IPS-20b (cell line): ENCODE measurements around the gene SLC7A8.

Experiments used
- H3K27ac ChIP-seq: one replicate; pipeline ENCODE4 v1.5.1; 2013; ENCODE audit warnings: low read length
- H3K27me3 ChIP-seq: 2 replicates; pipeline ENCODE4 v1.6.1; 2013; ENCODE audit warnings: mild to moderate bottlenecking, low read length, inconsistent platforms; ENCODE audit not compliant: insufficient read depth
- H3K36me3 ChIP-seq: 2 replicates; pipeline ENCODE4 v1.6.1; 2013; ENCODE audit warnings: low read depth, mild to moderate bottlenecking, inconsistent platforms, low read length, moderate library complexity; ENCODE audit not compliant: insufficient read depth
- H3K4me1 ChIP-seq: 2 replicates; pipeline ENCODE4 v1.6.1; 2013; ENCODE audit warnings: mild to moderate bottlenecking, control low read depth, inconsistent platforms, low read length, moderate library complexity; ENCODE audit not compliant: insufficient read depth
- H3K4me3 ChIP-seq: 2 replicates; pipeline ENCODE4 v1.5.1; 2013; ENCODE audit warnings: mild to moderate bottlenecking, low read length, inconsistent platforms
- H3K9ac ChIP-seq: 2 replicates; pipeline ENCODE4 v1.6.1; 2013; ENCODE audit warnings: low read depth, mild to moderate bottlenecking, inconsistent platforms, low read length, moderate library complexity
- H3K9me3 ChIP-seq: 2 replicates; pipeline ENCODE4 v1.6.1; 2013; ENCODE audit warnings: mild to moderate bottlenecking, low read depth, low read length, inconsistent platforms; ENCODE audit not compliant: insufficient read depth

The SLC7A8 gene

GRCh38 chr14:23181946-23182345 is 1.5 kb downstream of the SLC7A8 start:
- H3K27ac ChIP-seq, result peak overlapping the region; percentile 6
- peaks cover 10% of the 10 kb centered on the region; the same call in 1 of the 2 replicates for H3K4me1 ChIP-seq
- peak overlapping the region; percentile 84 for H3K4me3 ChIP-seq
- H3K9ac ChIP-seq, result peak overlapping the region; percentile 78; the same call in 1 of the 2 replicates
- H3K36me3 ChIP-seq, result peaks cover 9% of the 10 kb centered on the region; the same call in 1 of the 2 replicates
- no peaks in the 10 kb centered on the region for H3K9me3 ChIP-seq
- H3K27me3 ChIP-seq, result no peaks in the 10 kb centered on the region

- Histone ChIP-seq H3K9me3 (no peaks in the 10 kb centered on the region), H3K36me3 (peaks cover 9% of the 10 kb centered on the region; the same call in 1 of the 2 replicates), H3K9ac (peak overlapping the region; percentile 78; the same call in 1 of the 2 replicates), H3K27me3 (no peaks in the 10 kb centered on the region), H3K27ac (no peak overlapping the region), H3K4me1 (peaks cover 10% of the 10 kb centered on the region; the same call in 1 of the 2 replicates), H3K4me3 (peak overlapping the region; percentile 84)
Measured at GRCh38 chr14:23181453-23181852, 2.0 kb downstream of the SLC7A8 start.

GRCh38 chr14:23177181-23177580 is 6.3 kb downstream of the SLC7A8 start:
- H3K9me3 ChIP-seq, result no peaks in the 10 kb centered on the region
- peaks cover 29% of the 10 kb centered on the region; the same call in 1 of the 2 replicates for H3K36me3 ChIP-seq
- H3K27me3 ChIP-seq, result no peaks in the 10 kb centered on the region
- H3K9ac ChIP-seq, result no peak overlapping the region
- no peak overlapping the region for H3K4me3 ChIP-seq
- no peak overlapping the region for H3K27ac ChIP-seq
- H3K4me1 ChIP-seq, result peaks cover 21% of the 10 kb centered on the region; the same call in 1 of the 2 replicates

DNA sequence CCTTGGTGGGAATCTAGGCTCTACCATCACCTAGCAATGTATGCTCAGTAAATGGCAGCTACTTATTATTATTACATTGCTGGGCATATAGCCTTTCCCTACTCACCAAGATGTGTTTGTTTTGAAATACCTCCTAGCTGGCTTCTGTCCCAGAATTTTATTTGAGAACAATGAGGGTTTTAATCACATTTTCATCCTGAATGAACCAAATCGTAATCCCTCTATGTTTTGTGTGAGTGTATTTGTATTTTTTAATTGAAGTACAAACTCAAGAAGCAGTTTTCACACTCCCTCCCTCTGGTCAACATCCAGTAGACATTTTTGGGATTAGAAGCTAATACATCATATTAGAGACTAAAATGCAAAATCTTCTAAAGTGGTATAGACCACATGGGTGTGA is 7.6 kb downstream of the SLC7A8 start:
- no peaks in the 10 kb centered on the region for H3K27me3 ChIP-seq
- no peak overlapping the region for H3K4me3 ChIP-seq
- H3K27ac ChIP-seq, result no peak overlapping the region
- no peak overlapping the region for H3K9ac ChIP-seq
- H3K36me3 ChIP-seq, result peaks cover 40% of the 10 kb centered on the region
- H3K9me3 ChIP-seq, result no peaks in the 10 kb centered on the region
- H3K4me1 ChIP-seq, result peaks cover 18% of the 10 kb centered on the region; the same call in 1 of the 2 replicates

DNA sequence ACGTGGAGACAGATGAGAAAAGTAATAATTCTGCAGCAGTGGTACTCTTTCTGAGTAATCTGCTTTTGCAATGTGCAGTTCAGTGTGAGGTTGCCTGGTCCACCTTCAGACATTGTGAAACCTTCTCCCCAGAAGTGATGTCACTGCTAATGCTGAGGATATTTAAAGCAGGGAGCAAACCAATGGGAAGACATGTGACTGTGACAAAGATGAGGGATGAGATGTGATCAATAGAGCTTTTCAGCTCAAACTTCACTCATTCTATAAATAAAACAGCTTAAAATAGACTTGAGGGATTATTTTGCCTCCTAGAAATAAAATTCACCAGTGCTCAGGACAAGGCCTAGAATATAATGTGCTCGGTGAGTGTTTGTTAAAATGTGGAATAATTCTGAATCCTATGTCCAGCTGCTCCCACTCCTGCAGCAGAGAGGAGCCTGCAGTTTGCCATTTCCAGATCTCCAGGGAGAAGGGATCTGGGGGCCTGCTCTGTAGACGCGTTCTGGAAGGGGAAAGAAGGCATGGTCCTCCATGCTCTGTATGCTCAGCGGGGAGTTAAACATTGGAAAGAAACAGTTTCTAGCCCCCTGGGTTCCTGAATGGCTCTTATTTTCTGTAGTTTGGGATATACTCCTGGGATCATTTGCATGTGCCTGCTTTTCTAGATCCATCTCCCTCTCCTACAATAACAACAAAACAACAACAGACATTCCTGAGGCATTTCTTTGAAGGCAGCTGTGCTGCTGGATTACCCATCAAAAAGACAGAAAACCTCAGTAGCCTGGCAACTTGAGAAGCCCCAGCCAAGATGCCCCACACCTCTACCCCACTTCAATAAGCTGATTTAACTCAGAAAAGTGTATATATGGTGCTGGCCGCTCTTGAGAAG is 8.9 kb downstream of the SLC7A8 start:
- Histone ChIP-seq H3K27me3 (no peaks in the 10 kb centered on the region), H3K9ac (no peak overlapping the region), H3K27ac (no peak overlapping the region), H3K4me3 (no peak overlapping the region), H3K4me1 (peaks cover 18% of the 10 kb centered on the region; the same call in 1 of the 2 replicates), H3K9me3 (no peaks in the 10 kb centered on the region), H3K36me3 (peaks cover 49% of the 10 kb centered on the region)

GRCh38 chr14:23173796-23174195 is 9.7 kb downstream of the SLC7A8 start:
- Histone ChIP-seq H3K36me3 (peaks cover 51% of the 10 kb centered on the region), H3K27me3 (no peaks in the 10 kb centered on the region), H3K9ac (no peak overlapping the region), H3K4me3 (no peak overlapping the region), H3K4me1 (peaks cover 18% of the 10 kb centered on the region; the same call in 1 of the 2 replicates), H3K9me3 (no peaks in the 10 kb centered on the region), H3K27ac (no peak overlapping the region)

DNA sequence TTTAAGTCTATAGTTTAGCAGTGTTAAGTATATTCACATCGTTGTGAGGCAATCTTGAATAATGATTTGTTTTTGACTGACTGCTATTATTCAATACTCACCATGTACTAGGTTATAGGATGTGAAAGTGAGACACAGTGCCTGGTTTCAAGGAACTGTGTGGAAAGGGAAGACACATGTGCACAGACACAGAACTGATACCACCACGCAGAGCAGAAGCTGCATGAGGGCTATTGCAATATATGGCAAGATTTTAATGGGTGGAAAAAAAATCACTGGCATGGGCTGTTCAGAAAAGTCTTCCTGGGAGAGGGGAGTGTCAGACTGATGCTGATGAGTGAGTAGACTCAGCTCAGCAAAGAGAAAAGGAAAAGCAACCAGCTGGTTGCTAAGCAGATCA is 10.4 kb downstream of the SLC7A8 start:
- H3K36me3 ChIP-seq, result peaks cover 57% of the 10 kb centered on the region
- H3K27me3 ChIP-seq, result no peaks in the 10 kb centered on the region
- no peak overlapping the region for H3K4me3 ChIP-seq
- H3K9ac ChIP-seq, result no peak overlapping the region
- peaks cover 18% of the 10 kb centered on the region; the same call in 1 of the 2 replicates for H3K4me1 ChIP-seq
- no peak overlapping the region for H3K27ac ChIP-seq
- H3K9me3 ChIP-seq, result no peaks in the 10 kb centered on the region

GRCh38 chr14:23172574-23172973 is 10.9 kb downstream of the SLC7A8 start:
- Histone ChIP-seq H3K27ac (no peak overlapping the region), H3K4me1 (peaks cover 18% of the 10 kb centered on the region; the same call in 1 of the 2 replicates), H3K36me3 (peaks cover 57% of the 10 kb centered on the region), H3K9me3 (no peaks in the 10 kb centered on the region), H3K4me3 (no peak overlapping the region), H3K9ac (no peak overlapping the region), H3K27me3 (no peaks in the 10 kb centered on the region)

DNA sequence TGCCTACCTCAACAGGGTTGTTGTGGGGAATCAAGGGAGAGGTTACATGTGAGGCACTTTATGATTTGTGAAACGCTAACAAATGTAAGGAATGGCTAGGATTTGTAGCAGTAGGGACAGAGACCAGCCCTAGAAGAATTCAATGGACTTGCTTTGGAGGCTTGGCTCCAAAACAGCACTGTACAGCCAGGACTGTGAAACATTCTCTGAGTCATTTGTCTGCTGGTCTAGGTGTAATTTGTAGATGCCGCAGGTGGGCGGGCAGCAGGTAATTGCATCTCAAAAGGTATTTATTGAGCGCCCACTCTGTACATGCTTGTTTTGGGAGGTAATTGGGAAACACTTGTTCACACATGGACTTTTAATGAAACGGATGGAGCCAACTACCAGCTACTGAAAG is 11.4 kb downstream of the SLC7A8 start:
- H3K9me3 ChIP-seq, result no peaks in the 10 kb centered on the region
- H3K9ac ChIP-seq, result no peak overlapping the region
- no peak overlapping the region for H3K4me3 ChIP-seq
- peaks cover 59% of the 10 kb centered on the region for H3K36me3 ChIP-seq
- no peak overlapping the region for H3K27ac ChIP-seq
- H3K27me3 ChIP-seq, result no peaks in the 10 kb centered on the region
- peaks cover 18% of the 10 kb centered on the region; the same call in 1 of the 2 replicates for H3K4me1 ChIP-seq

- H3K36me3 ChIP-seq, result peaks cover 66% of the 10 kb centered on the region
- H3K9ac ChIP-seq, result no peak overlapping the region
- no peak overlapping the region for H3K27ac ChIP-seq
- H3K4me1 ChIP-seq, result peaks cover 18% of the 10 kb centered on the region; the same call in 1 of the 2 replicates
- no peaks in the 10 kb centered on the region for H3K9me3 ChIP-seq
- H3K4me3 ChIP-seq, result no peak overlapping the region
- no peaks in the 10 kb centered on the region for H3K27me3 ChIP-seq
Measured at GRCh38 chr14:23171222-23171975, 12.1 kb downstream of the SLC7A8 start.

DNA sequence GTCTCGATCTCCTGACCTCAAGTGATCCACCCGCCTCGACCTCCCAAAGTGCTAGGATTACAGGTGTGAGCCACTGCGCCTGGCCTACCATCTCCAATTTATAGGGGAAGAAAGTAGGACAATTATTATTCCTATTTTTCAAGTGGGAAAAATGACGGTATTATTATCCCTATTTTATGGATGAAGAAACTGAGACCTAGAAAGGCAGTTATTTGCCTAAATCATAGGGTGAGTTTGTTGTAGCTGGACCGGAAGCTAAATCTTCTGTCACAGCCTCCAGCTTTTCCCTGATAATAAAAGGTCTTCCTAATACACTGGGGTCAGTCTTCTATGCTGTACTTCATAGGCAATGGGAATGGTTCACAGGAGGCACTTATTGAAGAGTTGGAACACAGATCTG is 13.8 kb downstream of the SLC7A8 start:
- Histone ChIP-seq H3K36me3 (peaks cover 72% of the 10 kb centered on the region), H3K27ac (no peak overlapping the region), H3K27me3 (no peaks in the 10 kb centered on the region), H3K9ac (no peak overlapping the region), H3K9me3 (no peaks in the 10 kb centered on the region), H3K4me1 (peaks cover 8% of the 10 kb centered on the region; the same call in 1 of the 2 replicates), H3K4me3 (no peak overlapping the region)
